Fibroblast of skin of left quadriceps (primary cell): ENCODE measurements around the gene WASF3.

Experiments
- DNase-seq, 2 experiments: peaks; one replicate each; pipeline ENCODE4 v3.0.0-alpha.2; 2013; ENCODE audit warnings: low read depth in 2 of 2

WASF3 gene

DNA sequence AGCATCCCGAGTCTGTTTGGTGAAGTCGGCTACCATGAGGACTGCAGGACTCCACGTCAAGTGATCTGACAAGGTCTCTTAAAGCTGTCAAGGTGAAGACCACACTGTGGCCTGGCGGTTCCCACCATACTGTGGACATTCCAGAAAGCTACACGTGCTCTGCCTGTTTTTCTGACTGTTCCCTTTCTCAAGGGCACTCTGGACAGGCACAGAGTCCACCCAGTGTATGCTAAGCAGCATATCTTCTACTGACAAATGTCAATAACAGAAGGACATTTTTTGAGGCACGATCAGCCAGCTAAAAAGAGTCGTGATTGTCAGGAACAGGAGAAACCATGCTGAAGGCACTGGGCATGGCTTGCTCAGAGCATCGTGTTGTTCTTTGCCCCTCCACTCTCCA lies 12.8 kb upstream of the WASF3 start:
- DNase-seq: no peak

DNA sequence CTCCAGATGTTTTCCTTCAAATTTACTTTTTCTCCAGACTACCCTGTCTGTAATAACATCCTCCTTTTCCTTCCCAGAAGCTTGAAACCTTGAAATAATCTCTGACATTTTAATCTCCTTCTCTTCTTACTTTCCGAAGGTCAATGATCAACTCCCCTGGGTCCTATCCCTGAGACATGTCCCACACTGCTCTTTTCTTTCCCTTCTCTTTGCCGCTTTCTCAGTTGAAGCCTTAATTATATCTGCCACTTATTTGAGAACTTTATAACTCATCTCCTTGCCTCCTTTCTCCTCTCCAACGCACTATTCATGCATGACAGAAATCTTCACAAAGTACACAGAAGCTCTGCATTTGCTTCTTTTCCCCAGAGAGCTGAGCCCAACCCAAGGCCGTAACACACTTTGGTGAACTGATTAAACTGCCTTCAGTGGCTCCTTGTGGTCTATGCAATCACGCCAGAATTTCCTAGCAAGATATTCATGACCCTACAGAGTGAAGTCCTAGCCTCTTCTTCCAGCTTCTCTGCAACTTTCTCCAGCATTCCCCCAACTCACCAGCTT lies 9.2 kb upstream of the WASF3 start:
- DNase-seq: no peak

- DNase-seq: no peak
These were observed 7.8 kb upstream of the WASF3 start for GRCh38 chr13:26549713-26550112.

- no peak for DNase-seq
These were observed 6.1 kb upstream of the WASF3 start for GRCh38 chr13:26551255-26551860.

GRCh38 chr13:26555413-26555812 lies 2.1 kb upstream of the WASF3 start:
- DNase-seq: no peak

GRCh38 chr13:26557051-26557392 lies 461 bp upstream of the WASF3 start:
- no peak for DNase-seq

DNA sequence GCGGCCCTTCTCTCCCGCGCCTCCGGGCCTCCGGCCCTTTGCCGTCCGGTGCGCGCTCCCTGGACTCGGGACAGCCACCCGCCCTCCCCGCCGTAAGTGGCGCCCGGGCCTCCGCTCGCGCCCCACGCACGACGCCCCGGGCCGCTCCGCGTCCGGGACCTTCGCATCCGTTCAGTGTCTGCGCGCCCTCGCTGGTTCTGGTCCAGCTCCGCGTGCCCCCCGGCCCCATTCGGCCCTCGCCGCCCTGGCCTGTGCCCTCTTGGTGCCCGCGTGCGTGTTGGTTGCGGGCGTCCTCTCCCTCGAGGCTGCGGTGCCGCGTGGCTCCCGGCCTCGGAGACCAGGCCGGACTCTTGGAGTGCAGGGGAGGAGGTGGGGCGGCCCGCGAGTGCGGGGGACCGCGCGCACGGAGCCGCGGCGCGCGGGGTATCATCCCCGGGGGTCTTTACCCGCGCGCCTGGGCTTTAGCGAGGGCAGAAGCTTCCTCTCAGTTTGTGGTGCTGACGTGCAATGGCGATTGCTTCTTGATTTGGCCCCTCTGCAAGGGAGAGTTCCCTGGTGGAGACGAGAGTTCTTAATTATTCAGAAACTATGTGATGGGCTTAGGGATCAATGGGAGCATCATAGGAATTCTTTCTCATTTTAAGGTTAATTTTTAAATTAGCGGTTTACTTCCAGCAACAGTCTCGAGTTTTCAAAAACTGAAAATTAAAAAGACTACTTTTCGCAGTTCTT lies 757 bp downstream of the WASF3 start:
- DNase-seq: peak in 1 of 2 experiments; percentile 3

DNA sequence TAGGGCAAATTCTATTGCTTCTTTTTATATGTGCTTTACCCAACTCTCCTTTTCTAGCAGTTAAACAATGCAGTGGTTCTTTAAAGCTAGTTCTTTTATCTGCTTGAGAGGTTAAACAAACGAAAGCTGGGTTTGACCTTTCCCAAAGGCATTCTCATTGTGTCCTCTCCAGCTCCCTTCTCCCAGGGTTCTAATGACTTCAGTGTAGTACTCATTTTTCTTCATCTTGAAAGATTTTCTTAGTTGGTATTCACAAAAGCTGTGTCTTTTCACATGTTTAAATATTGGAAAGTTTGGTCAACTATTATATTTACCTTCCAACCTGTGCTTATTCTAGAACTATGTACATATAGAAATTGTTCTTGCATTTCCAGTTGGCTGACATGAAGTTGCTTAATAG lies 1.5 kb downstream of the WASF3 start:
- DNase-seq: no peak

GRCh38 chr13:26560456-26560855 lies 3.0 kb downstream of the WASF3 start:
- no peak for DNase-seq

DNA sequence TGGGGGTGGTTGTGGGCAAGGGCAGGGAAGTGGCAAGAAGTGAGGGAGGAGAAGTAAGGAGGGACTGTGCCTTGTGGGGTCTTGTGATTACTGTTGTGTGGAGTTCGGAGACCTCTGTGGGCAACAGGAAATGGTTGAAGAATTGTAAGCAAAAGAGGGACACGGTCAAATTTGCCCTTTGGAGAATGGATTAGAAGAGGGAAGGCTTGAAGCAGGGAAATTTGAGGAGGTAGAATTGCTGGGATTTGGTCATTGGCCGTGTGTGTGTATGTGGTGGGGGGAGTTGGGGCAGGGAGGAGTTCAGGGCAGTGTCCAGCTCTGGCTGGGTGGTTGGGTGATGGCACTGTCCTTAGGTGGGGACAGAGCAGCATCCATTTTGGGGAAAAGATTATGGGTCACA lies 3.6 kb downstream of the WASF3 start:
- DNase-seq: no peak

DNA sequence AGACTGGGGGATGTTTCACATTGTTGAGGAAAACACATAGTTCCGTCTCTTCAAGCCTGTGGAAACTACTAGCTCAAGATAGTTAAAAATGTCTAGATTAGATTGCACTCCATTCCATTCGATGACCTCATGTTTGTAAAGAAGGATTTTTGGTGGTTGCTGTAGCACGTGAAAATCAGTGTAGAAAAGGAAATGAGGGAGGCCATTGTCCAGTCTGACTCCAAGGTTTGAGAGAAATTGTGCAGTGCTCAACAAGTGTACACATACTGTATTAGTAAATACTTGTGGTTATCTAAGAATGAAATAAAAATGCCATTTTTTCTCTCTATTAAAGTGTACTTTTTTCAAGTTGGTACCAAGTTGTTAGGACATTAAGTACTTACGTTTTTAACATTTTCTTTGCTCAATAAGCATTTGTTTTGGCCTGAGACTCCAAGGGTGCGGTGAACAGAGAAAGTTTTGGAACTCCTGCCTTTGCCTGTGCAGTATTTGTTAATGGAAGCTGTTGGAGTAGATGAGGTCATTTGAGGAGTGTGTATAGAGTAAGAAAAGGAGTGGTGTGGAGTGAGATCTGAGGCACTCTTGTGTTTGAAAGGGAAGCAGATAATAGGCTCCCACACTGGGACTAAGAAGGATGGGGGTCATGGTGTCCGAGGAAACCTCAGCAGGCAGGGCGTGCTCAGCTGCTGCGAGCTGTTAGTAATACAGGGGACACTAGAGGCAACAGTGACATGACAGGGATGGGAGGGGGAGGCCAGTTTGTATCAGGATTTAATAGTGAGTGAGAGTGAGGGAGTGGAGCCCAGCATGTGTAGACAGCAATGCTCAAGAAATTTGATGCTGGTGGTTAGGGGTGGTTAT lies 4.4 kb downstream of the WASF3 start:
- peak; percentile 38 to 47 for DNase-seq

DNA sequence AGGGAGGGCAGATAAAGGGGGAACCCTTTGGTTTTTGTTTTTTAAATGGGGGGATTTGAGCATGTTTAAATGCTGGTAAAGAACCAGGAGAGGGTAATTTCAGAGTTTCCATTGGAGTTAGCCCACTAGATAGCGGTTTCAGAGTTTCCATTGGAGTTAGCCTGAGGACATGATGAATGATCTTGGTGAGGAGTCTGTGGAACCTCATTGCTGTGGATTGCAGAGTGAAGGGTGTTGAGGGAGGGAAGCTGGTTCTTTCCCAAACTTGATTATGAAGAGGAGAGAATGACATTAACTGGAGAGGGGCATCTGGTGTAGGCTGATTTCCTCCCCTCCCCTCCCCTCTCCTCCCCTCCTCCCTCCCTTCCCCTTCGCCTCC lies 5.0 kb downstream of the WASF3 start:
- DNase-seq: no peak

DNA sequence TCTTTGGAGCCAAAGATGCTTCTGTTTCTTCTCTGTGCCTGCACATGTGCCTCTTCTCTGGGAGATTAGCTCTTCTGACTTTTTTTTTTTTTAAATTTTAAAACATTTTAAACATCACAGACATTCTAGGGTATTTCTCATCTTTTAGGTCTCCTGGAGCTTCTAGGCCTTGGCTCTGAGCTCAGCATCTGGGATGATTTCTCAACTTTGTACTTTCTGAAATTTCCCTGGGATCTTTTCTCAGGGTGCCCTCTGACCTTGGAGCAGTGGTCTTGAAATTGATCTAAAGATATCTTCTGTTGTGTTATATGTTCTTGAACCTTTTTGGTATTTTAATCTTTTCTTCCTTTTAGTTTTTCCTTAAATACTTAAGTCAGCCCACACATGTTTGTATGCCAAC lies 6.2 kb downstream of the WASF3 start:
- DNase-seq: no peak

GRCh38 chr13:26568132-26568815 lies 10.8 kb downstream of the WASF3 start:
- DNase-seq: no peak

GRCh38 chr13:26571518-26571917 lies 14.0 kb downstream of the WASF3 start:
- DNase-seq: no peak

- no peak for DNase-seq
These were observed 17.8 kb downstream of the WASF3 start for GRCh38 chr13:26575244-26575643.

- no peak for DNase-seq
These were observed 22.1 kb downstream of the WASF3 start for GRCh38 chr13:26579580-26579979.

GRCh38 chr13:26583662-26584061 lies 26.2 kb downstream of the WASF3 start:
- DNase-seq: no peak

GRCh38 chr13:26584713-26585112 lies 27.2 kb downstream of the WASF3 start:
- peak; percentile 94 to 96 for DNase-seq

GRCh38 chr13:26585136-26585535 lies 27.7 kb downstream of the WASF3 start:
- no peak for DNase-seq

GRCh38 chr13:26587251-26587650 lies 29.8 kb downstream of the WASF3 start:
- DNase-seq: no peak

DNA sequence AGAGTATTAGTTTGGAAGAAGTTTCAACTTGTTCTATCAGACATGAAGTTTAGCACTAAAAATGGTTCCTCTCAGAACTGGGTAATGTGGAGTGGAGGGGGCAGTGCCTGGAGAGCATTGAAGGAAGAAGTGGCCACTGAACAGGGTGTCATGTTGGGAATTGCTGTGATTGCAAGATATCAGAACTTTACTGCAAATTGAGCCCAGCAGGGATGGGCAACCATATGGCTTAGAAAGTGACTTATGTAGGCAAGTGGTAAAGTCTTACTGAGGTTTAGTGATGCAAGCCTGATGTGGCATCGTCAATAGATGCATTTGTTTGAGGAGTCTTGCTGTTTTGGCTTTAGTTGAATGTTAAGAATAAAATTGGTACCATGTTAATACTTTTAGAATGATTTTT lies 31.7 kb downstream of the WASF3 start:
- no peak for DNase-seq
